Astrocyte (in vitro differentiated cells and primary cell): Measurements from ENCODE around the gene BMPR1B.

Experiments used
- CTCF ChIP-seq: IDR thresholded peaks from 2 replicates; pipeline ENCODE4 v1.5.1; 2011; ENCODE audit warnings: low read depth, mild to moderate bottlenecking, inconsistent platforms, low read length, moderate library complexity; ENCODE audit not compliant: insufficient read depth
- EZH2 ChIP-seq: IDR thresholded peaks from 2 replicates; pipeline ENCODE4 v1.6.1; 2012; ENCODE audit warnings: mild to moderate bottlenecking, low read length, inconsistent platforms; ENCODE audit not compliant: insufficient read depth

DNA sequence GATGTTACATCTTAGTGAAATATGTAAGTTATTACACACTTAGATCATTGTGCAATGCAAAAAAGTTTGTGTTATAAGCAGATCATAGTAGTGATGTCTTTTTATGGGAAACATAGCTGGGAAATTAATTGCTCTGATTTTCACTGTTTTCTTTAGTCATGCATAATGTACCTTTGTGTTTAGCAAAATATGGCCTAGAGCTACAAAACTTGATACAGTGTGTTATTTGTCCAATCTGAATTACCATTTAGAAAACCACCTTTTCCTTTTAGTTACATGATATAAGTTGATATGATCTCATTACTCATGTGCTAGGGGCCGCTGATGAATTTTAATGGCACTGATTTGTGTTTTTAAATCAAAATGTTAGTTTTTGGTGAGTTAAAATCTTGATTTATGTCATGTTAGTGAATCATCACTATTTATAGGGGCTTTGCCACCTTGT is 2.0 kb downstream of the BMPR1B start:
- TF ChIP-seq CTCF (no peak), EZH2 (no peak)
